ENCODE results near the gene COLEC11.
"Not testable (repeated sequence)": the region's sequence is repeated elsewhere in the genome, so short reads cannot be mapped to it uniquely, and the experiment has no call there.

Gene COLEC11

GRCh38 chr2:3594493-3595281 lies at the start of gene COLEC11:
COLEC11 (plus strand) TSS chr2:3595112; CDS start chr2:3604341, 9,229 bp downstream.
- no peak for DNase-seq

GRCh38 chr2:3545788-3546478 lies 49.0 kb upstream of the COLEC11 start:
- no peak for DNase-seq

- DNase-seq: no peak
These were observed 47.0 kb upstream of the COLEC11 start for GRCh38 chr2:3547915-3548314.

- no peak for DNase-seq
These were observed 41.0 kb upstream of the COLEC11 start for GRCh38 chr2:3553946-3554345.

GRCh38 chr2:3557639-3558204 lies 37.2 kb upstream of the COLEC11 start:
- DNase-seq: no peak

- peak; percentile 98 for DNase-seq
These were observed 36.5 kb upstream of the COLEC11 start, which contains the start of gene RNASEH1 for GRCh38 chr2:3558205-3559014. RNASEH1 (minus strand) TSS chr2:3558333; CDS start chr2:3558260, 73 bp downstream.

- DNase-seq: no peak
These were observed 31.4 kb upstream of the COLEC11 start for GRCh38 chr2:3563521-3563976.

GRCh38 chr2:3565117-3565516 lies 29.8 kb upstream of the COLEC11 start:
- no peak for DNase-seq

- DNase-seq: no peak
These were observed 28.1 kb upstream of the COLEC11 start for GRCh38 chr2:3566806-3567205.

GRCh38 chr2:3569656-3570055 lies 25.3 kb upstream of the COLEC11 start:
- not testable (repeated sequence) for DNase-seq

GRCh38 chr2:3571284-3571683 lies 23.6 kb upstream of the COLEC11 start:
- no peak for DNase-seq

GRCh38 chr2:3572620-3573019 lies 22.3 kb upstream of the COLEC11 start:
- no peak for DNase-seq

GRCh38 chr2:3574155-3574554 lies 20.8 kb upstream of the COLEC11 start:
- DNase-seq: no peak

GRCh38 chr2:3575534-3576262 lies 19.2 kb upstream of the COLEC11 start:
- peak; percentile 36 for DNase-seq

- DNase-seq: not testable (repeated sequence)
These were observed 18.7 kb upstream of the COLEC11 start for GRCh38 chr2:3576263-3576630.

GRCh38 chr2:3578987-3579386 lies 15.9 kb upstream of the COLEC11 start:
- DNase-seq: no peak

GRCh38 chr2:3580449-3580848 lies 14.5 kb upstream of the COLEC11 start:
- no peak for DNase-seq

- no peak for DNase-seq
These were observed 13.3 kb upstream of the COLEC11 start for GRCh38 chr2:3581367-3582262.

GRCh38 chr2:3584076-3584475 lies 10.8 kb upstream of the COLEC11 start:
- DNase-seq: no peak

GRCh38 chr2:3584608-3585260 lies 10.2 kb upstream of the COLEC11 start:
- DNase-seq: no peak
